Spinal cord (tissue), 10 donors: Measurements from ENCODE around the gene ERGIC3. TPM values are rescaled to one million over a fixed set of nuclear protein-coding genes. Genes with fewer than 3 reads are reported as not detected.
"Not testable (repeated sequence)": the region's sequence is repeated elsewhere in the genome, so short reads cannot be mapped to it uniquely, and the experiment has no call there.

Source experiments
- DNase-seq, 6 donors: peaks; one replicate each; pipeline versions ENCODE4 v3.0.0 to v3.0.0-alpha.2; 2013 to 2015; ENCODE audit warnings: low spot score in 6 of 6, low read depth in 4 of 6
- H3K27ac ChIP-seq: one replicate; pipeline ENCODE4 v1.5.1; 2013; ENCODE audit warnings: low read depth, low read length, control low read depth
- H3K27me3 ChIP-seq: one replicate; pipeline ENCODE4 v1.6.1; 2013; ENCODE audit warnings: low read length; ENCODE audit not compliant: control insufficient read depth, insufficient read depth
- H3K36me3 ChIP-seq: one replicate; pipeline ENCODE4 v1.6.1; 2013; ENCODE audit warnings: low read length; ENCODE audit not compliant: control insufficient read depth, insufficient read depth
- H3K4me1 ChIP-seq: one replicate; pipeline ENCODE4 v1.6.1; 2013; ENCODE audit warnings: low read length; ENCODE audit not compliant: control insufficient read depth, insufficient read depth
- H3K4me3 ChIP-seq: one replicate; pipeline ENCODE4 v1.5.1; 2013; ENCODE audit warnings: low read depth, low read length, control low read depth
- H3K9me3 ChIP-seq: one replicate; pipeline ENCODE4 v1.6.1; 2013; ENCODE audit warnings: low read length; ENCODE audit not compliant: control insufficient read depth, insufficient read depth
- WGBS: methylation state at CpG from one replicate; pipeline ENCODE4 v1.1.5; 2013; ENCODE audit warnings: missing lambda C conversion rate; ENCODE audit not compliant: insufficient coverage; 5-methylcytosine and 5-hydroxymethylcytosine counted together
- polyA plus RNA-seq, 2 donors: library from polyadenylated mRNA; unstranded; fragments of 120-200 nt; gene quantifications; one replicate each; pipeline ENCODE4 v1.2.1, GENCODE V29; 2013; ENCODE audit not compliant: insufficient read length in 2 of 2
- total RNA-seq, 2 donors: library from RNA; depleted of rRNA in 1 of 2; stranded (reverse); fragments of 120-200 nt in 1 of 2; fragments of >200 nt in 1 of 2; gene quantifications; one replicate each; pipeline versions ENCODE4 v1.2.3 to v1.2.4, GENCODE V29; 2013 to 2014
- donor health status: healthy.

Gene ERGIC3
- total and polyA plus RNA-seq, 4 donors, result 197 to 336 (median 276) TPM

GRCh38 chr20:35515341-35515740, 26.5 kb upstream of the ERGIC3 start:
- DNase-seq, result no peak
- Histone ChIP-seq H3K9me3 (no peaks in the 10 kb centered on the region), H3K36me3 (peaks cover 44% of the 10 kb centered on the region), H3K27ac (no peak overlapping the region), H3K27me3 (no peaks in the 10 kb centered on the region), H3K4me3 (no peak overlapping the region), H3K4me1 (peaks cover 5% of the 10 kb centered on the region)
- WGBS, result 96% methylated on average over 3 of the region's 4 CpGs

GRCh38 chr20:35515949-35516645, 25.8 kb upstream of the ERGIC3 start:
- WGBS, result no CpG with 5 or more reads among the region's 3 CpGs
- H3K9me3 ChIP-seq, result no peaks in the 10 kb centered on the region
- H3K27me3 ChIP-seq, result no peaks in the 10 kb centered on the region
- peaks cover 36% of the 10 kb centered on the region for H3K36me3 ChIP-seq
- peak in 1 of 6 donors; percentile 38 for DNase-seq
- no peak overlapping the region for H3K27ac ChIP-seq
- H3K4me3 ChIP-seq, result no peak overlapping the region
- H3K4me1 ChIP-seq, result peaks cover 5% of the 10 kb centered on the region

DNA sequence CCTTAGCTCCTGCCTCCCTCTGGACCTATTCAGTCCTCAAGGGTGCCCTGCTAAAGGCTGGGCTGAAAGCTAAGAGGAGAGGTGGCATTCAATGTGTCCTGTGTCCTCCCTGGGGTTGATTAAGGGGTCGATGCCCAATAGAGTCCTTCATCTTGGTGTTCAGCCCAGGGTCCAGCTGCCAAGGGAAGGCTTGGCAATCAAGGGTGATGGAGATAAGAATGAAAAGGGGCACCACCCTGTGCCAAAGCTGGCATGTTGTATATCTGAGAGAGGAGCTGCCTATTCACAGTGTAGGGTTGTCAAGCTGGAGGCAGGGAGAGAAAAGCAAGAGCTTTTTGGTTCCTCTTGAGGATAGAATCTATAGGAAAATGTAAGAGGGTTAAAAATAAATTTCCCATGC, 24.8 kb upstream of the ERGIC3 start:
- H3K4me1 ChIP-seq, result peaks cover 5% of the 10 kb centered on the region
- H3K36me3 ChIP-seq, result peaks cover 30% of the 10 kb centered on the region
- 10% methylated on average over 1 of the region's 1 CpG for WGBS
- no peaks in the 10 kb centered on the region for H3K27me3 ChIP-seq
- no peak overlapping the region for H3K4me3 ChIP-seq
- H3K9me3 ChIP-seq, result no peaks in the 10 kb centered on the region
- H3K27ac ChIP-seq, result no peak overlapping the region
- no peak for DNase-seq

DNA sequence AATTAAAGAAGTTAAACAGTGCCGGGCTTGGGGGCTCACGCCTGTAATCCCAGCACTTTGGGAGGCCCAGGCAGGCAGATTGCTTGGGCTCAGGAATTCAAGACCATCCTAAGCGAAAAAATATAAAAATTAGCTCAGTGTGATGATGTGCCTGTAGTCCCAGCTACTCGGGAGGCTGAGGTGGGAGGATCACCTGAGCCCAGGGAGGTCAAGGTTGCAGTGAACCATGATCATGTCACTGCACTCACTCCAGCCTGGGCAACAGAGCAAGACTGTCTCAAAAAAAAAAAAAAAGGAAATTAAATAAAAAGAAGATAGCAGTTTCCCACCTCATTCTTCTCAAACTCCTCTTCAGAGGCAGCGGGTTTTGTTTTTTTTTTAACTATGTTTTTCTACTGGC, 24.1 kb upstream of the ERGIC3 start:
- not testable (repeated sequence) for H3K9me3 ChIP-seq, H3K27me3 ChIP-seq, H3K4me1 ChIP-seq, H3K4me3 ChIP-seq, H3K27ac ChIP-seq, DNase-seq
- peaks cover 23% of the 10 kb centered on the region for H3K36me3 ChIP-seq
- WGBS, result 71% methylated on average over 4 of the region's 5 CpGs

GRCh38 chr20:35518955-35519354, 22.9 kb upstream of the ERGIC3 start:
- no peak overlapping the region for H3K27ac ChIP-seq
- no peak for DNase-seq
- no peaks in the 10 kb centered on the region for H3K9me3 ChIP-seq
- no peak overlapping the region for H3K4me3 ChIP-seq
- peaks cover 5% of the 10 kb centered on the region for H3K4me1 ChIP-seq
- WGBS, result 95% methylated on average over 4 of the region's 9 CpGs
- no peaks in the 10 kb centered on the region for H3K27me3 ChIP-seq
- H3K36me3 ChIP-seq, result peaks cover 17% of the 10 kb centered on the region

DNA sequence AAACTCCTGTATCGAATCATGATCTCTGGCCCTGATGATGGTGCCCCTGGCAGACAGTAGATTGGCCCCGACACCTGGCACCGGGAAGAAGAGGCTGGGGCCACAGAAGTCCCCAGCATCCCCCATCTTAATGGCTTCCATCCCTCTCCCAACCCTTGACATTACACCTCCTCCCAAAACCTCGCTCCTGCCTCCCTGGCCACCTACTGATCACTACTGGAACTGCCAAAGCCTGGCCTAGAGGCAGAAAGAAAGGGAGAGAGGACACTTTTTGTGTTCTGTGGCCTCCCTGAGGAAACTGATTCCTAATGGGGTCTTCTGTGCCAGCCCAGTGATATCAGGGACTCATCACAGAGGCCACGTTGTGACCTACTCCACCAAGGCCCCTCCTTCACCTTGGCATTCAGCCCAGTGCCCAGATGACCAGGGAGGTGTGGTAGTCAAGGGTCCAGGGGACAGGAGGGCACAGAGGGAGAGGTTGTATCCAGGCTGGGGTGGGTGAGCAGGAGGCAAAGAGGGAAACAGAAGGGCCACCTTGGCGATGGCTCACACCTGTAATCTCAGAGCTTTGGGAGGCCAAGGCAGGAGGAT, 18.5 kb upstream of the ERGIC3 start:
- Histone ChIP-seq H3K9me3 (peaks cover 2% of the 10 kb centered on the region), H3K27me3 (no peaks in the 10 kb centered on the region), H3K4me3 (no peak overlapping the region), H3K4me1 (no peaks in the 10 kb centered on the region), H3K27ac (no peak overlapping the region), H3K36me3 (no peaks in the 10 kb centered on the region)
- no peak for DNase-seq
- WGBS, result 94% methylated on average over 4 of the region's 6 CpGs

DNA sequence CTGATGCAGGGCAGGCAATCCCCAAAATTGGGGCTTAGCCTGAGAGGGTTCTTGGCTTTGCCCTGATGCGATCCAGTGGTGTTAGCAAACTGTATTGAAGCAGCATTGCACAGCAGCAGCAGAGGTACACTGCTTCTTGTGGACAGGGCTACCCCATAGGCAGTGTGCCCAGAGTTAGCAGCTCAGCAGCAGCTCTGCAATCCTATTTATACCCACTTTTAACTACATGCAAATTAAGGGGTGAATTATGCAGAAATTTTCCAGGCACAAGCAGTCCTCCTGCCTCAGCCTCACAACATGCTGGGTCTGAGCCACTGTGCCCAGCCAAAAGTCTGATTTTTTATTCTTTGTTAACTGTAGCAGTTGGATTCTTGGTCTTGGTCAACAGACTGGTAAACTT, 16.2 kb upstream of the ERGIC3 start:
- Histone ChIP-seq H3K4me3 (no peak overlapping the region), H3K36me3 (no peaks in the 10 kb centered on the region), H3K4me1 (no peaks in the 10 kb centered on the region), H3K27me3 (no peaks in the 10 kb centered on the region), H3K9me3 (peaks cover 2% of the 10 kb centered on the region), H3K27ac (no peak overlapping the region)
- WGBS, result 100% methylated on average over 1 of the region's 1 CpG
- DNase-seq, result no peak

DNA sequence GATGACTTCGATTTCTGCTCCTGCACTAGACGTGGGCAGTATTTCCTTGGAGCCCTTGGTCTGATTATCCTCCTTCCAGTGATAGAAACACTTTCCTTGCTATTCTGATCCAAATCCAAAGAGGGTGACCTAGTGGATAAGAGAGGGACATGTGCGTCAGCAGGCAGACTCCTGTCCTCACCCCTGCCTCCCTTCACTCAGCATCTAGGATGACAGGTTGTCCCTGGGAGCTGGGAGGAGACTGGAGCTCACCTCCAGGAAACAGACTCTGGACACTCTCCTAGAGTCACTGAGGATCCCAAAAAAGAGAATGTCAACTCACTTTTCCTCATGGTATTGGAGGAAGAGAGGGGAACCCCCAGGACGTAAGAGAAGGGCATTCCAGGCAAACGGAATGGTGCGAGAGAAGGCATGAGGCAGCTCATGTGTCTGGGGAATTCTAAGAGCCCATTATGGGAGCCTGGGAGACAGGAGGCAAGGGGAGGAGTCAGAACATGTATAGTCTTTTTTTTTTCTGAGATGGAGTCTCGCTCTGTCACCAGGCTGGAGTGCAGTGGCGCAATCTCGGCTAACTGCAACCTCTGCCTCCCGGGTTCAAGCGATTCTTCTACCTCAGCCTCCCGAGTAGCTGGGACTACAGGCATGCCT, 14.6 kb upstream of the ERGIC3 start:
- Histone ChIP-seq H3K27ac (no peak overlapping the region), H3K4me3 (no peak overlapping the region), H3K36me3 (no peaks in the 10 kb centered on the region), H3K9me3 (peaks cover 2% of the 10 kb centered on the region), H3K27me3 (no peaks in the 10 kb centered on the region), H3K4me1 (no peaks in the 10 kb centered on the region)
- 54% methylated on average over 4 of the region's 12 CpGs for WGBS
- no peak for DNase-seq

DNA sequence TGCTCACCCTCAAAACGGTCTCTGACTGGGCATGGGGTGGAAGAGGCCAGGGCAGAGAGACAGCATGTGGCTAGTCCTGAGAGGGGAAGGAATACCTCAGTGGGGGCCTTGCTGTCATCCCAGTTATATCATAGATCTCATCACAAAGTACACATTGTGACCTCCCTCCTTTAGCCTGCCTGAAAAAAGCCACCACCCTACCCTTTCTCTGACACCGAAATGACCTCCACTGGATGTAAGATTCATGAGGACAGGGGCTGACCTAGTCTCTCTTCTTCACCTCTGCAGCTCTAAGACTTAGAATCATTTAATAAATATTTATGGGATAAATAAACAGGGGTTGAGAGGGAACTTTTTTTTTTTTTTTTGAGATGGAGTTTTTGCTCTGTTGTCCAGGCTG, 12.3 kb upstream of the ERGIC3 start, which contains the start of gene C20orf173:
C20orf173 (minus strand) TSS at position 101 of the 400 bp plus-strand sequence. CDS start 279 bp downstream, outside the sequence.
- Histone ChIP-seq H3K27ac (no peak within 1 kb of the TSS), H3K27me3 (no peaks in the 10 kb centered on the region), H3K36me3 (no peaks in the 10 kb centered on the region), H3K4me1 (no peaks in the 10 kb centered on the region), H3K9me3 (peaks cover 2% of the 10 kb centered on the region), H3K4me3 (no peak within 1 kb of the TSS)
- WGBS, result no CpG with 5 or more reads among the region's 2 CpGs
- DNase-seq, result no peak
